Astrocyte (in vitro differentiated cells and primary cell): ENCODE measurements around the gene CYP27B1.

Experiments
- EZH2 ChIP-seq: IDR thresholded peaks from 2 replicates; pipeline ENCODE4 v1.6.1; 2012; ENCODE audit warnings: mild to moderate bottlenecking, low read length, inconsistent platforms; ENCODE audit not compliant: insufficient read depth
- TF ChIP-seq, protein P1 (sequence below): IDR thresholded peaks from 2 replicates; pipeline ENCODE4 v1.5.1; 2011; ENCODE audit warnings: low read depth, mild to moderate bottlenecking, inconsistent platforms, low read length, moderate library complexity; ENCODE audit not compliant: insufficient read depth

DNA sequence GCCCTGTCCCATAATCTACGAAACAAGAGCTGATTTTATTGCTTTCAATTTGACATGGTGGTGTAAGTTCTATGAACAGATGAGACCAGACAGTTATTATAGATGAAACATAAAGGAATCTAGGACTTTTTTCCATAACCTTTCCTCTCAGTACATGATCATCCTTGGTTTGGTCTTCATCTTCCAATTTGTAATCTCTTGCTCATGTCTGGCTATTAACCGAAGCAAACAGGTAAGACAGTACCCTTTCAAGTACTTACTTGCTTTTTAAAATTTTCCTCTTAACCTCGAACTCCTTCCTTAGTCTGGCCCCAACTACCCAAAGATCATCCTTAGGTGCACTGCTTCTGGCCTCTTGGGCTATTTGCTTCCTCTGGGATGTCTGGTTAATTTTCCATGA lies 20.9 kb downstream of the CYP27B1 start:
- TF ChIP-seq, protein P1, sequence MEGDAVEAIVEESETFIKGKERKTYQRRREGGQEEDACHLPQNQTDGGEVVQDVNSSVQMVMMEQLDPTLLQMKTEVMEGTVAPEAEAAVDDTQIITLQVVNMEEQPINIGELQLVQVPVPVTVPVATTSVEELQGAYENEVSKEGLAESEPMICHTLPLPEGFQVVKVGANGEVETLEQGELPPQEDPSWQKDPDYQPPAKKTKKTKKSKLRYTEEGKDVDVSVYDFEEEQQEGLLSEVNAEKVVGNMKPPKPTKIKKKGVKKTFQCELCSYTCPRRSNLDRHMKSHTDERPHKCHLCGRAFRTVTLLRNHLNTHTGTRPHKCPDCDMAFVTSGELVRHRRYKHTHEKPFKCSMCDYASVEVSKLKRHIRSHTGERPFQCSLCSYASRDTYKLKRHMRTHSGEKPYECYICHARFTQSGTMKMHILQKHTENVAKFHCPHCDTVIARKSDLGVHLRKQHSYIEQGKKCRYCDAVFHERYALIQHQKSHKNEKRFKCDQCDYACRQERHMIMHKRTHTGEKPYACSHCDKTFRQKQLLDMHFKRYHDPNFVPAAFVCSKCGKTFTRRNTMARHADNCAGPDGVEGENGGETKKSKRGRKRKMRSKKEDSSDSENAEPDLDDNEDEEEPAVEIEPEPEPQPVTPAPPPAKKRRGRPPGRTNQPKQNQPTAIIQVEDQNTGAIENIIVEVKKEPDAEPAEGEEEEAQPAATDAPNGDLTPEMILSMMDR = no peak
- TF ChIP-seq EZH2 = no peak
